LNCaP clone FGC (cell line): ENCODE data around the gene ZNF438.

ENCODE experiments used
- DNase-seq: peaks from one replicate; pipeline ENCODE4 v3.0.0-alpha.2; 2011; ENCODE audit warnings: low read depth
- H3K4me3 ChIP-seq: 2 replicates; pipeline ENCODE4 v1.5.1; 2011; ENCODE audit warnings: mild to moderate bottlenecking, low read depth, low read length, control low read depth
- TF ChIP-seq, protein P1 (sequence below): IDR thresholded peaks from 2 replicates; pipeline ENCODE4 v1.5.1; 2012; ENCODE audit warnings: mild to moderate bottlenecking; ENCODE audit not compliant: control insufficient read depth, insufficient read depth; ENCODE audit errors: extremely low read depth

Gene ZNF438

GRCh38 chr10:31000867-31001266 is 30.8 kb downstream of the ZNF438 start:
- TF ChIP-seq, protein P1, sequence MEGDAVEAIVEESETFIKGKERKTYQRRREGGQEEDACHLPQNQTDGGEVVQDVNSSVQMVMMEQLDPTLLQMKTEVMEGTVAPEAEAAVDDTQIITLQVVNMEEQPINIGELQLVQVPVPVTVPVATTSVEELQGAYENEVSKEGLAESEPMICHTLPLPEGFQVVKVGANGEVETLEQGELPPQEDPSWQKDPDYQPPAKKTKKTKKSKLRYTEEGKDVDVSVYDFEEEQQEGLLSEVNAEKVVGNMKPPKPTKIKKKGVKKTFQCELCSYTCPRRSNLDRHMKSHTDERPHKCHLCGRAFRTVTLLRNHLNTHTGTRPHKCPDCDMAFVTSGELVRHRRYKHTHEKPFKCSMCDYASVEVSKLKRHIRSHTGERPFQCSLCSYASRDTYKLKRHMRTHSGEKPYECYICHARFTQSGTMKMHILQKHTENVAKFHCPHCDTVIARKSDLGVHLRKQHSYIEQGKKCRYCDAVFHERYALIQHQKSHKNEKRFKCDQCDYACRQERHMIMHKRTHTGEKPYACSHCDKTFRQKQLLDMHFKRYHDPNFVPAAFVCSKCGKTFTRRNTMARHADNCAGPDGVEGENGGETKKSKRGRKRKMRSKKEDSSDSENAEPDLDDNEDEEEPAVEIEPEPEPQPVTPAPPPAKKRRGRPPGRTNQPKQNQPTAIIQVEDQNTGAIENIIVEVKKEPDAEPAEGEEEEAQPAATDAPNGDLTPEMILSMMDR: no peak
- no peak for DNase-seq

DNA sequence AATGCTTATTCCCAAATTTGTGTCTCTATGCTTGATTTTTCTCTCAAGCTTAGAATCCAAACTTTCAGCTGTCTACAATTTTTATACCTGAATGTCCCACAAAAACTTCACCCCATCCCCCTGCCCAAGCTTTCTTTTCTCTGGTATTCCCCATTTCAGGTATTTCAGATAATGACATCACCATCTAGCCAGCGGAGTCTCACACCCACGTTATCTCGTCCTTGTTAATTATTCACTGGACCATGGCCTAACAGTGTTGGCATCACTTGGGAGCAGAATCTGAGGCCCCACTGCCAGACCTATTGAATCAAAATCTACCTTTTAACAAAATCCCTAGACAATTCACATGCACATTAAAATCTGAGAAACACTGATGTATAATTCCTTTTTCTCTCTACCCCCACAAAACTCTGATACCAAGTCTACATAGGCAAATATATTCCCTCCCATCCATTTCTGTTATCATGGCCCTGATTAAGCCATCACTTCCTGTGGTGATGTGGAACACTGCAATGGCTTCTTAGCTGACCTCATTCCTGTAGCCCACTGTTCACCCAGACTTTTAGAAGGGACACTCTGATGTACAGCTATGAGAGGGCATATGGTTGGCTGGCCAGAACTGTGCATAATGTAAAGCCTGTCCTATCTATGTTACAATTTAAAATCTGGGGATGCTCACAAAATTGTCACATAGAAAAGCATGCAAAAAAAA is 31.4 kb downstream of the ZNF438 start:
- no peak for DNase-seq
- TF ChIP-seq, protein P1: no peak
- no peak overlapping the region for H3K4me3 ChIP-seq

More at GRCh38 chr10:31000867-31001266, 30.8 kb downstream of the ZNF438 start:
- H3K4me3 ChIP-seq: no peak overlapping the region

- H3K4me3 ChIP-seq: no peak overlapping the region
- TF ChIP-seq, protein P1: no peak
- DNase-seq: no peak
Observed at GRCh38 chr10:30999070-30999712, 32.5 kb downstream of the ZNF438 start.

GRCh38 chr10:30997536-30998235 is 34.0 kb downstream of the ZNF438 start:
- no peak overlapping the region for H3K4me3 ChIP-seq
- TF ChIP-seq, protein P1: no peak
- DNase-seq: no peak

- no peak for DNase-seq
- H3K4me3 ChIP-seq: no peak overlapping the region
- TF ChIP-seq, protein P1: no peak
Observed at GRCh38 chr10:30996481-30997005, 35.1 kb downstream of the ZNF438 start.

- no peak for DNase-seq
- no peak overlapping the region for H3K4me3 ChIP-seq
- TF ChIP-seq, protein P1: no peak
Observed at GRCh38 chr10:30995081-30995770, 36.4 kb downstream of the ZNF438 start.
